Mesodermal cell (in vitro differentiated cells): ENCODE results near the gene TBX10.
"Not testable (repeated sequence)": the region's sequence is repeated elsewhere in the genome, so short reads cannot be mapped to it uniquely, and the experiment has no call there.

ENCODE experiments used
- H3K27ac ChIP-seq: 2 replicates; pipeline ENCODE4 v1.7.0; 2013; ENCODE audit warnings: mild to moderate bottlenecking, low read depth, low read length, moderate library complexity; ENCODE audit not compliant: severe bottlenecking
- H3K36me3 ChIP-seq: 2 replicates; pipeline ENCODE4 v1.7.1; 2013; ENCODE audit warnings: mild to moderate bottlenecking, low read length, moderate library complexity; ENCODE audit not compliant: control insufficient read depth, insufficient read depth
- H3K4me1 ChIP-seq: one replicate; pipeline ENCODE4 v1.7.1; 2013; ENCODE audit warnings: mild to moderate bottlenecking, low read length; ENCODE audit not compliant: insufficient read depth, control insufficient read depth, poor library complexity, severe bottlenecking
- H3K4me3 ChIP-seq: 2 replicates; pipeline ENCODE4 v1.7.0; 2013; ENCODE audit warnings: low read length, control low read depth, mild to moderate bottlenecking; ENCODE audit not compliant: insufficient read depth, poor library complexity, severe bottlenecking; ENCODE audit errors: extremely low read depth
- H3K9me3 ChIP-seq: 2 replicates; pipeline ENCODE4 v1.7.1; 2013; ENCODE audit warnings: mild to moderate bottlenecking, low read length, moderate library complexity; ENCODE audit not compliant: control insufficient read depth
- WGBS, 2 experiments: methylation state at CpG; one replicate each; pipeline ENCODE4 v1.1.5; 2013; ENCODE audit warnings: missing lambda C conversion rate in 2 of 2; ENCODE audit not compliant: insufficient coverage in 2 of 2; 5-methylcytosine and 5-hydroxymethylcytosine counted together

TBX10 gene

GRCh38 chr11:67628710-67629385 lies 10.7 kb downstream of the TBX10 start:
- Histone ChIP-seq H3K4me3 (peak overlapping the region; percentile 54), H3K4me1 (peaks cover 6% of the 10 kb centered on the region), H3K36me3 (no peaks in the 10 kb centered on the region), H3K9me3 (no peaks in the 10 kb centered on the region), H3K27ac (no peak overlapping the region)
- 55 to 59% methylated on average over 17 to 21 of the region's 25 CpGs for WGBS, 2 experiments

GRCh38 chr11:67627812-67628624 lies 11.5 kb downstream of the TBX10 start:
- WGBS, 2 experiments, result 91% methylated on average over 12 to 13 of the region's 15 CpGs
- H3K27ac ChIP-seq, result no peak overlapping the region
- H3K36me3 ChIP-seq, result no peaks in the 10 kb centered on the region
- H3K4me1 ChIP-seq, result peaks cover 6% of the 10 kb centered on the region
- H3K9me3 ChIP-seq, result no peaks in the 10 kb centered on the region
- H3K4me3 ChIP-seq, result no peak overlapping the region

- 87 to 92% methylated on average over 5 to 6 of the region's 6 CpGs for WGBS, 2 experiments
- H3K27ac ChIP-seq, result no peak overlapping the region
- H3K4me1 ChIP-seq, result peaks cover 6% of the 10 kb centered on the region
- H3K9me3 ChIP-seq, result no peaks in the 10 kb centered on the region
- no peaks in the 10 kb centered on the region for H3K36me3 ChIP-seq
- no peak overlapping the region for H3K4me3 ChIP-seq
Measured at GRCh38 chr11:67627441-67627811, 12.1 kb downstream of the TBX10 start.

GRCh38 chr11:67626970-67627369 lies 12.6 kb downstream of the TBX10 start:
- no peak overlapping the region for H3K27ac ChIP-seq
- 70 to 91% methylated on average over 4 to 5 of the region's 10 CpGs for WGBS, 2 experiments
- no peaks in the 10 kb centered on the region for H3K9me3 ChIP-seq
- H3K36me3 ChIP-seq, result no peaks in the 10 kb centered on the region
- H3K4me3 ChIP-seq, result no peak overlapping the region
- H3K4me1 ChIP-seq, result peaks cover 6% of the 10 kb centered on the region

- not testable (repeated sequence) for H3K4me1 ChIP-seq, H3K9me3 ChIP-seq, H3K4me3 ChIP-seq, H3K27ac ChIP-seq, H3K36me3 ChIP-seq
- 94 to 97% methylated on average over 3 to 6 of the region's 10 CpGs for WGBS, 2 experiments
Measured at GRCh38 chr11:67626131-67626833, 13.3 kb downstream of the TBX10 start.

GRCh38 chr11:67623795-67624194 lies 15.8 kb downstream of the TBX10 start:
- not testable (repeated sequence) for H3K4me3 ChIP-seq, H3K9me3 ChIP-seq, H3K36me3 ChIP-seq, H3K4me1 ChIP-seq, H3K27ac ChIP-seq
- 100% methylated on average over 1 of the region's 1 CpG for WGBS, 2 experiments

- H3K4me1 ChIP-seq, H3K4me3 ChIP-seq, H3K9me3 ChIP-seq, H3K36me3 ChIP-seq, H3K27ac ChIP-seq: not testable (repeated sequence)
- 80 to 100% methylated on average over 1 to 3 of the region's 7 CpGs for WGBS, 2 experiments
Measured at GRCh38 chr11:67622905-67623304, 16.7 kb downstream of the TBX10 start.

GRCh38 chr11:67621928-67622327 lies 17.6 kb downstream of the TBX10 start:
- WGBS, 2 experiments, result 0 to 13% methylated on average over 1 of the region's 3 CpGs

GRCh38 chr11:67620621-67621020 lies 18.9 kb downstream of the TBX10 start:
- not testable (repeated sequence) for H3K9me3 ChIP-seq, H3K27ac ChIP-seq, H3K4me1 ChIP-seq, H3K36me3 ChIP-seq
- WGBS, 2 experiments, result 3 to 4% methylated on average over 8 to 10 of the region's 13 CpGs
- peak overlapping the region; percentile 52 for H3K4me3 ChIP-seq

More at GRCh38 chr11:67621928-67622327, 17.6 kb downstream of the TBX10 start:
- H3K36me3 ChIP-seq, H3K27ac ChIP-seq, H3K4me1 ChIP-seq, H3K9me3 ChIP-seq: not testable (repeated sequence)
- peak overlapping the region; percentile 52 for H3K4me3 ChIP-seq

- not testable (repeated sequence) for H3K36me3 ChIP-seq, H3K9me3 ChIP-seq, H3K4me1 ChIP-seq, H3K27ac ChIP-seq
- peak overlapping the region; percentile 52 for H3K4me3 ChIP-seq
- WGBS, 2 experiments, result 16 to 25% methylated on average over 15 to 25 of the region's 33 CpGs
Measured at GRCh38 chr11:67619683-67620618, 19.6 kb downstream of the TBX10 start.
